WTC11 (cell line): ENCODE measurements around the gene GALK1. TPM values are rescaled to one million over a fixed set of nuclear protein-coding genes. Genes with fewer than 3 reads are reported as not detected.

ENCODE experiments used
- ATAC-seq: fragments of 200-7000 bp; cut with Tn5 transposase; 2 replicates; pipeline ENCODE4 v1.10.0; 2021; ENCODE audit warnings: mild to moderate bottlenecking, moderate library complexity
- CTCF ChIA-PET: fragments of 300-600 bp; sonication (Branson Sonifier 250); formaldehyde crosslinking; loops from one replicate; lab custom pipeline; 2021; ENCODE audit warnings: antibody characterized with exemption; lab: Charles Lee
- POLR2A ChIA-PET: fragments of 350-600 bp; sonication (Branson Sonifier 250); formaldehyde crosslinking; loops from one replicate; lab custom pipeline; 2021; ENCODE audit warnings: antibody characterized with exemption; lab: Charles Lee
- DNase-seq: peaks from one replicate; pipeline ENCODE4 v3.0.0; 2021; ENCODE audit warnings: low spot score
- H3K27ac Mint-ChIP-seq: 2 replicates; pipeline ENCODE4 v1.8.0; 2021; ENCODE audit warnings: mixed read lengths
- H3K27me3 Mint-ChIP-seq: 2 replicates; pipeline ENCODE4 v1.8.0; 2021; ENCODE audit warnings: low read depth, mild to moderate bottlenecking, moderate library complexity, mixed read lengths
- H3K36me3 Mint-ChIP-seq: 2 replicates; pipeline ENCODE4 v1.8.0; 2021; ENCODE audit warnings: mixed read lengths
- H3K4me1 Mint-ChIP-seq: 2 replicates; pipeline ENCODE4 v1.8.0; 2022; ENCODE audit warnings: mixed read lengths
- H3K4me3 Mint-ChIP-seq: 2 replicates; pipeline ENCODE4 v1.8.0; 2021; ENCODE audit warnings: mild to moderate bottlenecking, moderate library complexity, mixed read lengths
- H3K9me3 Mint-ChIP-seq: 2 replicates; pipeline ENCODE4 v1.8.0; 2021; ENCODE audit warnings: mixed read lengths
- CBFB ChIP-seq: sonication (generic); formaldehyde crosslinking; IDR thresholded peaks from 2 replicates; pipeline ENCODE4 v1.8.1; 2022; ENCODE audit warnings: mild to moderate bottlenecking, low read depth, missing genetic modification reagents
- ESRRA ChIP-seq: sonication (generic); formaldehyde crosslinking; IDR thresholded peaks from 2 replicates; pipeline ENCODE4 v1.8.1; 2022; ENCODE audit warnings: mild to moderate bottlenecking, missing genetic modification reagents, borderline replicate concordance
- FOXK1 ChIP-seq: sonication (generic); formaldehyde crosslinking; IDR thresholded peaks from 2 replicates; pipeline ENCODE4 v1.8.0; 2022; ENCODE audit warnings: mild to moderate bottlenecking, moderate library complexity, missing genetic modification reagents
- FOXP1 ChIP-seq: sonication (generic); formaldehyde crosslinking; IDR thresholded peaks from 2 replicates; pipeline ENCODE4 v1.8.0; 2022; ENCODE audit warnings: missing genetic modification reagents, mild to moderate bottlenecking, moderate library complexity, borderline replicate concordance
- GABPB1 ChIP-seq: sonication (generic); formaldehyde crosslinking; IDR thresholded peaks from 2 replicates; pipeline ENCODE4 v1.8.1; 2023; ENCODE audit warnings: mild to moderate bottlenecking, missing genetic modification reagents
- SMAD3 ChIP-seq: sonication (generic); formaldehyde crosslinking; IDR thresholded peaks from 2 replicates; pipeline ENCODE4 v1.8.0; 2022; ENCODE audit warnings: missing genetic modification reagents, mild to moderate bottlenecking, borderline replicate concordance
- TEAD1 ChIP-seq: sonication (generic); formaldehyde crosslinking; IDR thresholded peaks from 2 replicates; pipeline ENCODE4 v1.8.0; 2022; ENCODE audit warnings: mild to moderate bottlenecking, missing genetic modification reagents
- TEAD4 ChIP-seq: sonication (generic); formaldehyde crosslinking; IDR thresholded peaks from 2 replicates; pipeline ENCODE4 v1.8.0; 2022; ENCODE audit warnings: mild to moderate bottlenecking, missing genetic modification reagents
- total RNA-seq: library from RNA; stranded (reverse); gene quantifications from 3 replicates; pipeline ENCODE4 v1.2.3, GENCODE V29; 2021
- TF ChIP-seq, protein P1 (sequence below): sonication (generic); formaldehyde crosslinking; IDR thresholded peaks from 2 replicates; pipeline ENCODE4 v1.8.0; 2023; ENCODE audit warnings: mild to moderate bottlenecking, missing genetic modification reagents
- TF ChIP-seq, protein P2 (sequence below): sonication (generic); formaldehyde crosslinking; IDR thresholded peaks from 2 replicates; pipeline ENCODE4 v1.8.1; 2022; ENCODE audit warnings: mild to moderate bottlenecking, missing genetic modification reagents, moderate library complexity, borderline replicate concordance
- TF ChIP-seq, protein P3 (sequence below): sonication (generic); formaldehyde crosslinking; IDR thresholded peaks from 2 replicates; pipeline ENCODE4 v1.8.1; 2023; ENCODE audit warnings: mild to moderate bottlenecking, missing genetic modification reagents, moderate library complexity
- TF ChIP-seq, protein P4 (sequence below): sonication (generic); formaldehyde crosslinking; IDR thresholded peaks from 2 replicates; pipeline ENCODE4 v1.8.0; 2022; ENCODE audit warnings: mild to moderate bottlenecking, missing genetic modification reagents
- TF ChIP-seq, protein P5 (sequence below): fragments of 250-450 bp; sonication (Bioruptor Pico); conservative IDR thresholded peaks from 2 replicates; pipeline ENCODE4 v1.9.0; 2021; ENCODE audit warnings: mild to moderate bottlenecking
- TF ChIP-seq, protein P6 (sequence below): sonication (generic); formaldehyde crosslinking; IDR thresholded peaks from 2 replicates; pipeline ENCODE4 v1.8.0; 2022; ENCODE audit warnings: mild to moderate bottlenecking, missing genetic modification reagents
- TF ChIP-seq, protein P7 (sequence below): sonication (generic); formaldehyde crosslinking; IDR thresholded peaks from 2 replicates; pipeline ENCODE4 v1.8.1; 2022; ENCODE audit warnings: mild to moderate bottlenecking, moderate library complexity, missing genetic modification reagents

The GALK1 gene
- total RNA-seq, 1 experiment from 2014 or later: 42.2 TPM

DNA sequence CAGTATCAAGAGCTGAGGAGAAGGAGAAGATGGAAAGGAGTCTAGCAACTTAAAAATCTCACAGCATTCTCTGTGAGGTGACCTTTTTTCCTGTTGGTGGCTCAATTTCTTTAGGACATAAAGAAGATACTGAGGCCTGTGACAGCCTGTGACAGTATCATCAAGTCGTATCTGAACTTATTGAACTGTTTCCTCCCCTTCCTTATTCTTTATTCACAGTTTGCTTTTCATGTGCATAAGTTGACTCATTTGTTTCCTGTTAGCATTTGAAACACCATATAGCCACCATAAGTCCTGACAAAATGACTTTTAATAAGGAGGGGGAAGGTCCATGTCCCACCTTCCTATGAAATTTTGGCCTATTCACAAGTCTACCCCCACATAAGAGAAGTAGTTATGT is 28.5 kb upstream of the GALK1 start (continued):
- TF ChIP-seq, protein P1, sequence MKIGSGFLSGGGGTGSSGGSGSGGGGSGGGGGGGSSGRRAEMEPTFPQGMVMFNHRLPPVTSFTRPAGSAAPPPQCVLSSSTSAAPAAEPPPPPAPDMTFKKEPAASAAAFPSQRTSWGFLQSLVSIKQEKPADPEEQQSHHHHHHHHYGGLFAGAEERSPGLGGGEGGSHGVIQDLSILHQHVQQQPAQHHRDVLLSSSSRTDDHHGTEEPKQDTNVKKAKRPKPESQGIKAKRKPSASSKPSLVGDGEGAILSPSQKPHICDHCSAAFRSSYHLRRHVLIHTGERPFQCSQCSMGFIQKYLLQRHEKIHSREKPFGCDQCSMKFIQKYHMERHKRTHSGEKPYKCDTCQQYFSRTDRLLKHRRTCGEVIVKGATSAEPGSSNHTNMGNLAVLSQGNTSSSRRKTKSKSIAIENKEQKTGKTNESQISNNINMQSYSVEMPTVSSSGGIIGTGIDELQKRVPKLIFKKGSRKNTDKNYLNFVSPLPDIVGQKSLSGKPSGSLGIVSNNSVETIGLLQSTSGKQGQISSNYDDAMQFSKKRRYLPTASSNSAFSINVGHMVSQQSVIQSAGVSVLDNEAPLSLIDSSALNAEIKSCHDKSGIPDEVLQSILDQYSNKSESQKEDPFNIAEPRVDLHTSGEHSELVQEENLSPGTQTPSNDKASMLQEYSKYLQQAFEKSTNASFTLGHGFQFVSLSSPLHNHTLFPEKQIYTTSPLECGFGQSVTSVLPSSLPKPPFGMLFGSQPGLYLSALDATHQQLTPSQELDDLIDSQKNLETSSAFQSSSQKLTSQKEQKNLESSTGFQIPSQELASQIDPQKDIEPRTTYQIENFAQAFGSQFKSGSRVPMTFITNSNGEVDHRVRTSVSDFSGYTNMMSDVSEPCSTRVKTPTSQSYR (CRISPR knock-in tag): no peak
- TF ChIP-seq, all 79 proteins: peak for 0

DNA sequence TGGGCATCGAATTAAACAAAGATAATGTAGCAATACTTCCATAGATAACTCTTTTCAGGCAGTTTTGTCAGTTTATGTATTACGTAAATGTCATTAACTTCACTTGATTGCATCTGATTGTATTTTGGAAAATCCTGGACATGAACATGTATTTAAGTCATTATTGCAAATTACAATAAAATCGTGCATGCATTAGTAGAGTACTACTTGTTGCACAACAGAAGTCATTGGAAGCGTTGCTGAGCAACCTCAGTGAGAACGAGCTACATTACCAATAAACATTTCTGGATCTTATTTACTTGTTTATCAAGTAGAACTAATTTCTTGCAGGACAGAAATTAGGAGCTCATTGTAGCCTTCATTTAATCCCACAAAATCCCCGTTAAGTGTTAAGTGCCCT is 26.3 kb upstream of the GALK1 start:
- TF ChIP-seq TEAD4 (CRISPR knock-in tag) (no peak), CBFB (CRISPR knock-in tag) (no peak), FOXK1 (CRISPR knock-in tag) (no peak), ESRRA (no peak), FOXP1 (CRISPR knock-in tag) (no peak), SMAD3 (CRISPR knock-in tag) (no peak), GABPB1 (CRISPR knock-in tag) (no peak), TEAD1 (CRISPR knock-in tag) (no peak)
- TF ChIP-seq, protein P2, sequence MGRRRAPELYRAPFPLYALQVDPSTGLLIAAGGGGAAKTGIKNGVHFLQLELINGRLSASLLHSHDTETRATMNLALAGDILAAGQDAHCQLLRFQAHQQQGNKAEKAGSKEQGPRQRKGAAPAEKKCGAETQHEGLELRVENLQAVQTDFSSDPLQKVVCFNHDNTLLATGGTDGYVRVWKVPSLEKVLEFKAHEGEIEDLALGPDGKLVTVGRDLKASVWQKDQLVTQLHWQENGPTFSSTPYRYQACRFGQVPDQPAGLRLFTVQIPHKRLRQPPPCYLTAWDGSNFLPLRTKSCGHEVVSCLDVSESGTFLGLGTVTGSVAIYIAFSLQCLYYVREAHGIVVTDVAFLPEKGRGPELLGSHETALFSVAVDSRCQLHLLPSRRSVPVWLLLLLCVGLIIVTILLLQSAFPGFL: no peak
- TF ChIP-seq, protein P3, sequence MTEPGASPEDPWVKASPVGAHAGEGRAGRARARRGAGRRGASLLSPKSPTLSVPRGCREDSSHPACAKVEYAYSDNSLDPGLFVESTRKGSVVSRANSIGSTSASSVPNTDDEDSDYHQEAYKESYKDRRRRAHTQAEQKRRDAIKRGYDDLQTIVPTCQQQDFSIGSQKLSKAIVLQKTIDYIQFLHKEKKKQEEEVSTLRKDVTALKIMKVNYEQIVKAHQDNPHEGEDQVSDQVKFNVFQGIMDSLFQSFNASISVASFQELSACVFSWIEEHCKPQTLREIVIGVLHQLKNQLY (CRISPR knock-in tag): no peak
- TF ChIP-seq, protein P4, sequence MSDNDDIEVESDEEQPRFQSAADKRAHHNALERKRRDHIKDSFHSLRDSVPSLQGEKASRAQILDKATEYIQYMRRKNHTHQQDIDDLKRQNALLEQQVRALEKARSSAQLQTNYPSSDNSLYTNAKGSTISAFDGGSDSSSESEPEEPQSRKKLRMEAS: no peak
- TF ChIP-seq, protein P5, sequence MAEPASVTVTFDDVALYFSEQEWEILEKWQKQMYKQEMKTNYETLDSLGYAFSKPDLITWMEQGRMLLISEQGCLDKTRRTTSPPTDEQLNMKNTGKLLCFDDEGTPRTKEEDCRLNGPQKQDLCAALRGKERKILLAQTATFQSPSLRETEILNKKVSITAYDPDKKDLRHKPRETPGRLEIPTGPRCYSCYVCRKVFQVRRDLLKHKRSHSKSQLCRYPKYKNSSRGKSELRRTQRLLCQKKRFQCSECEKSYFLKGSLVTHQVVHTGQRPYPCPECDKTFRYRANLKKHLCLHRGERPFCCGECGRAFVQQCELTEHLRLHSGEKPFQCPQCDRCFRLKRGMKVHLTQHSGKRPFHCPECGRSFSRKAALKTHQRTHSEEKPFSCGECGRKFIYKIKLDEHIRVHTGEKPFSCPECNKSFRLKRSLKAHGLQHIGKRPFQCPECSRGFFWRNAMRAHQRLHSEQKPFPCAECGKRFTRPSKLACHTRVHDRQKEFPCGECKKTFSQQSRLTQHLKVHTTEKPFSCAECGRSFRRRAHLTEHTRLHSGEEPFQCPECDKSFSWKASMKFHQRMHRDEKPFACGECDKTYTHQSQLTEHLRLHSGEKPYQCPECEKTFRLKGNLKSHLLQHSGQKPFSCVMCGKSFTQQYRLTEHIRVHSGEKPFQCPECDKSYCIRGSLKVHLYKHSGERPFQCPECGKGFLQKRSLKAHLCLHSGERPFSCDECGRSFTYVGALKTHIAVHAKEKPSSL (CRISPR knock-in tag): no peak
- TF ChIP-seq, protein P6, sequence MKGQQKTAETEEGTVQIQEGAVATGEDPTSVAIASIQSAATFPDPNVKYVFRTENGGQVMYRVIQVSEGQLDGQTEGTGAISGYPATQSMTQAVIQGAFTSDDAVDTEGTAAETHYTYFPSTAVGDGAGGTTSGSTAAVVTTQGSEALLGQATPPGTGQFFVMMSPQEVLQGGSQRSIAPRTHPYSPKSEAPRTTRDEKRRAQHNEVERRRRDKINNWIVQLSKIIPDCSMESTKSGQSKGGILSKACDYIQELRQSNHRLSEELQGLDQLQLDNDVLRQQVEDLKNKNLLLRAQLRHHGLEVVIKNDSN (CRISPR knock-in tag): no peak
- TF ChIP-seq, protein P7, sequence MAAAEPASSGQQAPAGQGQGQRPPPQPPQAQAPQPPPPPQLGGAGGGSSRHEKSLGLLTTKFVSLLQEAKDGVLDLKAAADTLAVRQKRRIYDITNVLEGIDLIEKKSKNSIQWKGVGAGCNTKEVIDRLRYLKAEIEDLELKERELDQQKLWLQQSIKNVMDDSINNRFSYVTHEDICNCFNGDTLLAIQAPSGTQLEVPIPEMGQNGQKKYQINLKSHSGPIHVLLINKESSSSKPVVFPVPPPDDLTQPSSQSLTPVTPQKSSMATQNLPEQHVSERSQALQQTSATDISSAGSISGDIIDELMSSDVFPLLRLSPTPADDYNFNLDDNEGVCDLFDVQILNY (CRISPR knock-in tag): no peak
- H3K27ac Mint-ChIP-seq: 0 out of 2 replicates have a peak overlapping the region, but pooled peaks have one; percentile 4
- ChIA-PET POLR2A (interaction anchor here (0.8 kb wide), 2 partner anchors 11 to 45 kb away, joined by 3 to 5 read pairs; no protein-coding TSS in a partner anchor), CTCF (interaction anchor here (1.2 to 1.6 kb wide), 3 partner anchors 36 to 223 kb away, joined by 3 to 5 read pairs (median 4); no protein-coding TSS in a partner anchor)
- no peaks in the 10 kb centered on the region for H3K27me3 Mint-ChIP-seq
- ATAC-seq (no peak), DNase-seq (no peak)
- no peaks in the 10 kb centered on the region for H3K9me3 Mint-ChIP-seq
- peaks cover 6% of the 10 kb centered on the region for H3K4me1 Mint-ChIP-seq
- H3K4me3 Mint-ChIP-seq: no peak overlapping the region
- H3K36me3 Mint-ChIP-seq: peaks cover 30% of the 10 kb centered on the region
